HG02852 (cell line): Measurements from ENCODE around the gene TRIM43B.
"Not testable (repeated sequence)": the region's sequence is repeated elsewhere in the genome, so short reads cannot be mapped to it uniquely, and the experiment has no call there.

Source experiments
- ATAC-seq: cut with Tn5 transposase; IDR thresholded peaks from one replicate; pipeline ENCODE4 v1.9.1; 2021; ENCODE audit warnings: mild to moderate bottlenecking, moderate library complexity; ENCODE audit not compliant: unreplicated experiment

Gene TRIM43B

GRCh38 chr2:95434507-95435076 is 50.0 kb downstream of the TRIM43B start:
- not testable (repeated sequence) for ATAC-seq

DNA sequence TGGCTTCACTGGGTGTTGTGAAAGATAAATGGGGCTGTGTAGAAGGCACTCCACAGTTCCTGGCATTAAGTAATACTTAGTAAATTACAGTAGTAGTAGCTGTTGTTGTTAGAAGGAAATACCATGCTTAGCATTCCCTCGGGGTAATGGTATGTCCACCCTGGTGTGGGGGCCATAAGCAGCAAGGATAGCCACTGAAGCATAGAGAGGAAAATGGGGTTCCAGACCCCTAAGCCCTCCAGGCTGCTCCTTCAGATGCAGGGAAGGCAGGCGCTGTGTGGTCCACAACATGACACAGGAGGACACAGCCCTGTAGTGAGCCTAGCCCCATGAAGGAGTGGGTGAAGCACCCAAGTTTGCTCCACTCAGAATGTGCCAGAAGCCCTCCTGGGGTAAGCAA is 50.6 kb downstream of the TRIM43B start:
- not testable (repeated sequence) for ATAC-seq

GRCh38 chr2:95433373-95433772 is 51.2 kb downstream of the TRIM43B start:
- ATAC-seq = not testable (repeated sequence)

DNA sequence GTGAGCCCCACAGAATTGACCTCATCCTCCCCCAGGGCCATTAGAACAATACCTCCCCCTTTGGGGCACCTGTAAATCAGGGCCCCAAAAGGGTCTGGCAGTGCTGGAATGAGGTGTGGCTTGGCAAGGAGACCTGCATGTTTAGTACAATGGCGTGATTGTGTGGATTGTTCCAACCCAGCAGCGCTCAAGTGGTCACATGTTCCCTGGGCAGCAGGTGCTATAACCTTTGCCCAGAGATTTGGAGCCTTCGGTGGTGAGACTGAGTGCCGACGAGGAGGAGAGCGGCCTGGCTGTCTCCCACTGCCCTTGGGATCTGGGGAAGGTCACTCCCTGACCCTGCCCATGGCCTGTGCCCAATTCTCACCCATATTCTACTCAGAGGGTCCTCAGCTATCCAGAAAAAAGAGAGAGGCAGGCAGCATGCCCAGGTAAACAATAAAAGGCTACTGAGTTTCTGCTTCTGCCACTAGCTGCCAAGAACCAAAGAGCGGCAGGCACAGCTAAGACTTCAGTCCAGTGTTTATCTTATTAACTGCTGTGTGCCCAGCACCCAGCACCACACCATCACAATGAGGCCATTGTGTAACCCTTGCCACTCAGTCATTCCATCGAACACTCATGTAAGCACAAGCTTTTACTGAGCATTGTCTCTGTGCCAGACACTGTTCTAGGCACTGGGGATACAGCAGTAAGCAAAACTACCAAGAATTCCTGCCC is 54.6 kb downstream of the TRIM43B start:
- ATAC-seq = not testable (repeated sequence)

DNA sequence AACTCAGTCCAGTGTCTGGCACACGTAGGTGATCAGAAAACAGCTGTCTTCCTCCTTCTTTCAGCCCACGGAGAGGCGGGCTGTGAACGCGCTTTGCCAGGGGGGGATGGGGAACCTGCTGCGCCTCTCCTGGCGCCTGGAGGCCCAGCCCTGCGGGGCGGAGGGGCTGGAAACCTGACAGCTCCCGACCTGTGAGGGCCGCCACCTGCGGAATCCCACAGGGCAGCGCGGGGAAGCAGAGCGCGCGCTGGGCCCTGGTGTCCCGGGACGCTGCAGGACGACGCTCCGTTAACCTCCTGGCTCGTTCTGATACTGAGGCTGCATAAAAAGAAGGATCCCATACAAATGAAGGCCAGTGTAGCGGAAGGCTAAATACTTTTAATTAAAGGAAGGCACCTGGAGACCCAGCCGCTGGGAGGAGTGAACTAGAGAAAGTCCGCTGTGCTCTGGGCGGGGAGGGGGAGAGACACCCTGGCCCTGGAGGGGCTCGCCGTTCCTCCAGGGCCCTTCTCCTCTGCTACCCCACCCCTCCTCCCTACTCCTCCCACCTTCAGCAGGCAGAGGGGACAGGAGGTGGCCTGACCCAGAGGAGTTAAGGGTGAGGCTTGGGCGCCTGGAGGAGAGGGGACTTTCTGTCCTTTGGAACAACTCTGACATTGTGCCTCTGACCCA is 57.2 kb downstream of the TRIM43B start:
- ATAC-seq = not testable (repeated sequence)
